ENCODE data around the gene SUPT5H. TPM values are rescaled to one million over a fixed set of nuclear protein-coding genes. Genes with fewer than 3 reads are reported as not detected.

Gene SUPT5H
- total and polyA plus RNA-seq, 2 of the 13 experiments (the other 11 are each of a cell fraction or from before 2014, with no cell fraction given): 48.2 to 51.7 TPM

GRCh38 chr19:39428283-39429112 is 16.9 kb upstream of the SUPT5H start (continued):
- TF ChIP-seq ZBTB2 (CRISPR knock-in tag; IDR thresholded peaks at IDR 0.05; ENCODE audit: low read depth): no peak
- no peak for TF ChIP-seq BCLAF1 (IDR thresholded peaks at IDR 0.05)
- no peak for TF ChIP-seq ZNF367 (CRISPR knock-in tag; IDR thresholded peaks at IDR 0.05; ENCODE audit: borderline replicate concordance)
- TF ChIP-seq ZNF619 (CRISPR knock-in tag; IDR thresholded peaks at IDR 0.05): no peak
- TF ChIP-seq ZNF878 (CRISPR knock-in tag; IDR thresholded peaks at IDR 0.05): no peak
- TF ChIP-seq ZSCAN29 (CRISPR knock-in tag; conservative IDR thresholded peaks at IDR 0.05): no peak
- TF ChIP-seq SRSF1 (optimal IDR thresholded peaks at IDR 0.05; ENCODE audit: low read depth, low read length): no peak
- TF ChIP-seq ZNF331 (CRISPR knock-in tag; IDR thresholded peaks at IDR 0.05): peak; percentile 49; the same call in 1 of the 2 replicates
- no peak for TF ChIP-seq ZNF33B (CRISPR knock-in tag; IDR thresholded peaks at IDR 0.05)
- TF ChIP-seq NFIB (CRISPR knock-in tag; IDR thresholded peaks at IDR 0.05; ENCODE audit: borderline replicate concordance): no peak
- no peak for TF ChIP-seq ZNF180 (CRISPR knock-in tag; IDR thresholded peaks at IDR 0.05; ENCODE audit: borderline replicate concordance, low read depth)
- TF ChIP-seq ZNF350 (CRISPR knock-in tag; IDR thresholded peaks at IDR 0.05; ENCODE audit: borderline replicate concordance, low read depth): peak; percentile 83
- no peak for TF ChIP-seq NFYC (CRISPR knock-in tag; IDR thresholded peaks at IDR 0.05)
- 0 out of 2 replicates have a peak, but pooled peaks have one; percentile 5 for TF ChIP-seq MEIS1 (CRISPR knock-in tag; IDR thresholded peaks at IDR 0.05; ENCODE audit: borderline replicate concordance)
- no peak for TF ChIP-seq KDM4B (CRISPR knock-in tag; IDR thresholded peaks at IDR 0.05)
- TF ChIP-seq PRDM15 (CRISPR knock-in tag; IDR thresholded peaks at IDR 0.05): peak; percentile 55; the same call in 1 of the 2 replicates
- TF ChIP-seq ZNF597 (CRISPR knock-in tag; IDR thresholded peaks at IDR 0.05): no peak
- TF ChIP-seq CERS6 (CRISPR knock-in tag; IDR thresholded peaks at IDR 0.05): no peak
- TF ChIP-seq FOXO1 (CRISPR knock-in tag; IDR thresholded peaks at IDR 0.05): peak; percentile 30; the same call in 1 of the 2 replicates
